ENCODE results near the gene HDAC2. TPM values are rescaled to one million over a fixed set of nuclear protein-coding genes. Genes with fewer than 3 reads are reported as not detected.

The HDAC2 gene
- total and polyA plus RNA-seq, 2 of the 13 experiments (the other 11 are each of a cell fraction or from before 2014, with no cell fraction given): 99.6 to 114 TPM

DNA sequence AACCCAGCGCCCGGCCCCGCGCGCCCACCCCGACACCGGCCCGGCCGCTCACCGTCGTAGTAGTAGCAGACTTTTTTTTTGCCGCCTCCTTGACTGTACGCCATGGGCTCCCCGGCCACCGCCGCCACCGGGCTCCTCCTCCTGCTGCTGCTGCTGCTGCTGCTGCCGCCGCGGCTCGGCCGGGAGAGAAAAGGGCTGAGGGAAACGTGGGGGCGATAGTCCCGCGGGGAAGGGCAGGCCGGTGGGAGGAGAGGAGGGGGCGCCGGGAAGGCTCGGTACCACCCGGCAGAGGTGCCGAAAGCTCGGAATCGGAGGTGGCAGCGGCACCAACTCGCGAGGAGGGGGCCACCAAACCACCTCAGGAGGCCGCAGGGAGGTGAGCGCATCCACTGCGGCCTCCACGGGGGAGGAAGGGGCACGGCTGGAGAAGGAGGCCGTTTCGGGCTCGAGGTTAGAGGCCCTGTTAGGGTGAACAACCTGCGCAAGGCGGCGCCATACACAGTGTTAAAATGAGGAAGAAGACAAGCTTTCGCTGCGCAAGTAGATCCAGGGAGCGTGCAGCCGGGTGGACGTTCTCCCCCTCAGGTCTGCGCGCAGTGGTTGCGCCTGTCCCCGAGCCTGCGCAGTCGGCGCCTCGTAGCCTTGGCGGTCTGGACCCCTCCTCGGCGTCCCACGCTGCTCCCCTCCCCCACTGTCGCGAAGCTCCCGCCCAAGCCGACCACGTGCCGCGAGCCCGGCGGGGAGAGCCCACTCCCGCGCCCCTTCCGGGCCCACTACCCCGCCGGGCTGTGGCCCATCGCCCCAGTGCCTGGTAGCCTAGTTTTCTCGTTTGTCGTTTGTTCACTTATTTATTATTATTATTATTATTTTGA lies at the start of gene HDAC2 (continued):
- no peak; the same call in 1 of the 2 replicates for TF ChIP-seq KIAA2018 (CRISPR knock-in tag; IDR thresholded peaks at IDR 0.05; ENCODE audit: borderline replicate concordance)
- TF ChIP-seq, protein P1, sequence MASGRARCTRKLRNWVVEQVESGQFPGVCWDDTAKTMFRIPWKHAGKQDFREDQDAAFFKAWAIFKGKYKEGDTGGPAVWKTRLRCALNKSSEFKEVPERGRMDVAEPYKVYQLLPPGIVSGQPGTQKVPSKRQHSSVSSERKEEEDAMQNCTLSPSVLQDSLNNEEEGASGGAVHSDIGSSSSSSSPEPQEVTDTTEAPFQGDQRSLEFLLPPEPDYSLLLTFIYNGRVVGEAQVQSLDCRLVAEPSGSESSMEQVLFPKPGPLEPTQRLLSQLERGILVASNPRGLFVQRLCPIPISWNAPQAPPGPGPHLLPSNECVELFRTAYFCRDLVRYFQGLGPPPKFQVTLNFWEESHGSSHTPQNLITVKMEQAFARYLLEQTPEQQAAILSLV (CRISPR knock-in tag; IDR thresholded peaks at IDR 0.05; ENCODE audit: borderline replicate concordance): peak; percentile 91; the same call in 1 of the 2 replicates
- TF ChIP-seq, protein P2, sequence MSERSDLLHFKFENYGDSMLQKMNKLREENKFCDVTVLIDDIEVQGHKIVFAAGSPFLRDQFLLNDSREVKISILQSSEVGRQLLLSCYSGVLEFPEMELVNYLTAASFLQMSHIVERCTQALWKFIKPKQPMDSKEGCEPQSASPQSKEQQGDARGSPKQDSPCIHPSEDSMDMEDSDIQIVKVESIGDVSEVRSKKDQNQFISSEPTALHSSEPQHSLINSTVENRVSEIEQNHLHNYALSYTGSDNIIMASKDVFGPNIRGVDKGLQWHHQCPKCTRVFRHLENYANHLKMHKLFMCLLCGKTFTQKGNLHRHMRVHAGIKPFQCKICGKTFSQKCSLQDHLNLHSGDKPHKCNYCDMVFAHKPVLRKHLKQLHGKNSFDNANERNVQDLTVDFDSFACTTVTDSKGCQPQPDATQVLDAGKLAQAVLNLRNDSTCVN (CRISPR knock-in tag; IDR thresholded peaks at IDR 0.05; ENCODE audit: borderline replicate concordance): peak; percentile 87
- peak; percentile 75 for TF ChIP-seq ZFP91 (CRISPR knock-in tag; IDR thresholded peaks at IDR 0.05; ENCODE audit: borderline replicate concordance)
- TF ChIP-seq NRL (CRISPR knock-in tag; IDR thresholded peaks at IDR 0.05; ENCODE audit: borderline replicate concordance): peak; percentile 80; the same call in 1 of the 2 replicates
- TF ChIP-seq MIER2 (CRISPR knock-in tag; IDR thresholded peaks at IDR 0.05): 0 out of 2 replicates have a peak, but pooled peaks have one; percentile 23
- TF ChIP-seq ZNF766 (CRISPR knock-in tag; IDR thresholded peaks at IDR 0.05; ENCODE audit: borderline replicate concordance): peak; percentile 99
- TF ChIP-seq GATAD1 (CRISPR knock-in tag; IDR thresholded peaks at IDR 0.05): peak; percentile 82
- no peak for TF ChIP-seq MBD4 (IDR thresholded peaks at IDR 0.05; ENCODE audit: borderline replicate concordance, low read length)
- TF ChIP-seq, protein P3, sequence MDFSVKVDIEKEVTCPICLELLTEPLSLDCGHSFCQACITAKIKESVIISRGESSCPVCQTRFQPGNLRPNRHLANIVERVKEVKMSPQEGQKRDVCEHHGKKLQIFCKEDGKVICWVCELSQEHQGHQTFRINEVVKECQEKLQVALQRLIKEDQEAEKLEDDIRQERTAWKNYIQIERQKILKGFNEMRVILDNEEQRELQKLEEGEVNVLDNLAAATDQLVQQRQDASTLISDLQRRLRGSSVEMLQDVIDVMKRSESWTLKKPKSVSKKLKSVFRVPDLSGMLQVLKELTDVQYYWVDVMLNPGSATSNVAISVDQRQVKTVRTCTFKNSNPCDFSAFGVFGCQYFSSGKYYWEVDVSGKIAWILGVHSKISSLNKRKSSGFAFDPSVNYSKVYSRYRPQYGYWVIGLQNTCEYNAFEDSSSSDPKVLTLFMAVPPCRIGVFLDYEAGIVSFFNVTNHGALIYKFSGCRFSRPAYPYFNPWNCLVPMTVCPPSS (IDR thresholded peaks at IDR 0.05): no peak
- peak; percentile 99 for TF ChIP-seq ZNF580 (CRISPR knock-in tag; IDR thresholded peaks at IDR 0.05; ENCODE audit: borderline replicate concordance, low read depth)
- peak; percentile 87 for TF ChIP-seq ZNF777 (CRISPR knock-in tag; IDR thresholded peaks at IDR 0.05)
